CD4-positive, alpha-beta T cell (primary cell): ENCODE data around the gene TFPI. TPM values are rescaled to one million over a fixed set of nuclear protein-coding genes. Genes with fewer than 3 reads are reported as not detected.

ENCODE experiments used
- ATAC-seq: fragments of 200-7000 bp; cut with Tn5 transposase; one replicate; pipeline ENCODE4 v1.10.0; 2022; ENCODE audit warnings: mild to moderate bottlenecking; ENCODE audit not compliant: poor library complexity
- CTCF ChIA-PET: fragments of 350-600 bp; sonication (Branson Sonifier 250); formaldehyde crosslinking; loops from one replicate; lab custom pipeline; 2021; ENCODE audit warnings: antibody characterized with exemption, inconsistent platforms; lab: Charles Lee
- POLR2A ChIA-PET: fragments of 350-600 bp; sonication (Branson Sonifier 250); formaldehyde crosslinking; loops from one replicate; lab custom pipeline; 2021; ENCODE audit warnings: antibody characterized with exemption, inconsistent platforms; lab: Charles Lee
- DNase-seq, 14 experiments: peaks; one replicate each; pipeline ENCODE4 v3.0.0-alpha.2; 2013 to 2020; ENCODE audit warnings: mixed read lengths in 2 of 14
- H3K27ac ChIP-seq, 2 donors: one replicate each; pipeline versions ENCODE4 v1.5.1 to v1.7.0; 2013; ENCODE audit warnings: low read length in 2 of 2, low read depth in 1 of 2, mild to moderate bottlenecking in 1 of 2
- H3K27me3 ChIP-seq, 2 experiments: 1 replicate in 1 of 2; 2 replicates in 1 of 2; pipeline versions ENCODE4 v1.6.1 to v1.7.0; 2013; ENCODE audit warnings: low read length in 2 of 2, control low read depth in 1 of 2, mild to moderate bottlenecking in 1 of 2, moderate library complexity in 1 of 2; ENCODE audit not compliant: insufficient read depth in 2 of 2, control insufficient read depth in 1 of 2
- H3K36me3 ChIP-seq: one replicate; pipeline ENCODE4 v1.6.1; 2013; ENCODE audit warnings: low read length, control low read depth; ENCODE audit not compliant: insufficient read depth
- H3K4me1 ChIP-seq: one replicate; pipeline ENCODE4 v1.6.1; 2013; ENCODE audit warnings: low read length, control low read depth; ENCODE audit not compliant: insufficient read depth
- H3K4me3 ChIP-seq: one replicate; pipeline ENCODE4 v1.5.1; 2013; ENCODE audit warnings: mild to moderate bottlenecking, low read length, moderate library complexity
- H3K9me3 ChIP-seq, 2 experiments: 1 replicate in 1 of 2; 2 replicates in 1 of 2; pipeline versions ENCODE4 v1.6.1 to v1.7.0; 2013; ENCODE audit warnings: low read length in 2 of 2, mild to moderate bottlenecking in 2 of 2, control low read depth in 1 of 2, moderate library complexity in 1 of 2; ENCODE audit not compliant: control insufficient read depth in 1 of 2, insufficient read depth in 1 of 2
- H3K27ac Mint-ChIP-seq: one replicate; pipeline ENCODE4 v1.8.0; 2020; ENCODE audit warnings: mixed read lengths
- H3K27me3 Mint-ChIP-seq: one replicate; pipeline ENCODE4 v1.8.0; 2021; ENCODE audit warnings: mixed read lengths
- H3K36me3 Mint-ChIP-seq: one replicate; pipeline ENCODE4 v1.8.0; 2021; ENCODE audit warnings: low read depth, mixed read lengths
- H3K4me1 Mint-ChIP-seq: one replicate; pipeline ENCODE4 v1.8.0; 2021; ENCODE audit warnings: low read depth, mixed read lengths
- H3K4me3 Mint-ChIP-seq: one replicate; pipeline ENCODE4 v1.8.0; 2020; ENCODE audit warnings: mild to moderate bottlenecking, mixed read lengths
- H3K9me3 Mint-ChIP-seq: one replicate; pipeline ENCODE4 v1.8.0; 2020; ENCODE audit warnings: mixed read lengths
- CTCF ChIP-seq: fragments of 200-600 bp; IDR thresholded peaks from one replicate; pipeline ENCODE4 v1.8.0; 2022; ENCODE audit warnings: antibody characterized with exemption, mild to moderate bottlenecking
- intact Hi-C, 2 experiments: fragments of 100-400 bp; cut with DNase I in 1 of 2; cut with micrococcal nuclease in 1 of 2; formaldehyde crosslinking; loops; one replicate each; pipeline versions ENCODE4 v1.15.1 to v1.9.0; 2023 to 2025; cut with DNase I, micrococcal nuclease
- total RNA-seq, 174 experiments: library from RNA in 2 of 174; stranded (reverse) in 2 of 174; gene quantifications; one replicate each; pipeline ENCODE4 v1.2.3 and lab custom pipeline; 2021 to 2026

Gene TFPI
- total RNA-seq, 2 experiments from 2014 or later = 0.17 TPM; not detected in 1

- Mint-ChIP-seq H3K36me3 (no peaks in the 10 kb centered on the region), H3K27me3 (no peaks in the 10 kb centered on the region), H3K4me1 (no peaks in the 10 kb centered on the region), H3K9me3 (no peaks in the 10 kb centered on the region), H3K4me3 (no peak overlapping the region), H3K27ac (no peak overlapping the region)
- Histone ChIP-seq H3K36me3 (no peaks in the 10 kb centered on the region), H3K27me3 (no peaks in the 10 kb centered on the region), H3K27ac (no peak overlapping the region), H3K4me1 (no peaks in the 10 kb centered on the region), H3K4me3 (no peak overlapping the region), H3K9me3 (no peaks in the 10 kb centered on the region)
- ChIA-PET POLR2A (no interaction called here), CTCF (no interaction called here)
- DNase-seq (no peak), ATAC-seq (no peak)
- no peak for TF ChIP-seq CTCF
- intact Hi-C loops = no loop called here
Measured at GRCh38 chr2:187419808-187420207, 134.4 kb downstream of the TFPI start.

GRCh38 chr2:187415449-187415848, 138.8 kb downstream of the TFPI start:
- Histone ChIP-seq H3K27ac (no peak overlapping the region), H3K4me3 (no peak overlapping the region), H3K36me3 (no peaks in the 10 kb centered on the region), H3K27me3 (no peaks in the 10 kb centered on the region), H3K9me3 (no peaks in the 10 kb centered on the region), H3K4me1 (no peaks in the 10 kb centered on the region)
- no peaks in the 10 kb centered on the region for H3K4me1 Mint-ChIP-seq
- ATAC-seq (no peak), DNase-seq (no peak)
- no peaks in the 10 kb centered on the region for H3K27me3 Mint-ChIP-seq
- ChIA-PET CTCF (no interaction called here), POLR2A (no interaction called here)
- H3K9me3 Mint-ChIP-seq = peaks cover 2% of the 10 kb centered on the region
- TF ChIP-seq CTCF = no peak
- intact Hi-C loops = no loop called here
- H3K4me3 Mint-ChIP-seq = no peak overlapping the region
- no peak overlapping the region for H3K27ac Mint-ChIP-seq
- no peaks in the 10 kb centered on the region for H3K36me3 Mint-ChIP-seq

Other genes with a start within 250 kb of the TFPI start
- gene CALCRL, start 106.2 kb downstream of the TFPI start, total RNA-seq = under 1 TPM; 0.33 to 0.61 TPM